Neural progenitor cell (in vitro differentiated cells): ENCODE measurements around the gene SCARF2. TPM values are rescaled to one million over a fixed set of nuclear protein-coding genes. Genes with fewer than 3 reads are reported as not detected.
A peak's percentile ranks its signal among the peaks of the same experiment; 100 is the strongest.
"Not testable (repeated sequence)": the region's sequence is repeated elsewhere in the genome, so short reads cannot be mapped to it uniquely, and the experiment has no call there.

Source experiments
- DNase-seq: peaks from one replicate; pipeline ENCODE4 v3.0.0-alpha.2; 2016; ENCODE audit warnings: low spot score
- H2AFZ ChIP-seq: fragments of 200-600 bp; sonication (generic); replicated peaks from 2 replicates; pipeline ENCODE4 v1.6.1; 2016; ENCODE audit warnings: antibody characterized with exemption
- H3F3A ChIP-seq: fragments of 200-600 bp; sonication (generic); 2 replicates; pipeline ENCODE4 v1.6.1; 2016; ENCODE audit warnings: antibody characterized with exemption, low read depth
- H3K27ac ChIP-seq: fragments of 200-600 bp; sonication (generic); 2 replicates; pipeline ENCODE4 v1.5.1; 2016; ENCODE audit warnings: mild to moderate bottlenecking
- H3K27me3 ChIP-seq: fragments of 200-600 bp; sonication (generic); 2 replicates; pipeline ENCODE4 v1.6.1; 2016; ENCODE audit warnings: mild to moderate bottlenecking, moderate library complexity
- H3K36me3 ChIP-seq: fragments of 200-600 bp; sonication (generic); 2 replicates; pipeline ENCODE4 v1.5.1; 2016
- H3K4me1 ChIP-seq: fragments of 200-600 bp; sonication (generic); 2 replicates; pipeline ENCODE4 v1.6.1; 2016; ENCODE audit warnings: mixed run types
- H3K4me2 ChIP-seq: fragments of 200-600 bp; sonication (generic); 2 replicates; pipeline ENCODE4 v1.6.1; 2016
- H3K4me3 ChIP-seq: fragments of 200-600 bp; sonication (generic); 2 replicates; pipeline ENCODE4 v1.5.1; 2016
- H3K79me2 ChIP-seq: fragments of 200-600 bp; sonication (generic); 2 replicates; pipeline ENCODE4 v1.6.1; 2016; ENCODE audit warnings: low read depth
- H3K9ac ChIP-seq: fragments of 200-600 bp; sonication (generic); 2 replicates; pipeline ENCODE4 v1.6.1; 2016
- H3K9me3 ChIP-seq: fragments of 200-600 bp; sonication (generic); 2 replicates; pipeline ENCODE4 v1.5.1; 2016; ENCODE audit warnings: low read depth
- H4K20me1 ChIP-seq: fragments of 200-600 bp; sonication (generic); 2 replicates; pipeline ENCODE4 v1.6.1; 2016; ENCODE audit warnings: low read depth
- H3K27ac Mint-ChIP-seq: 3 replicates; pipeline ENCODE4 v1.8.0; 2021; ENCODE audit warnings: mixed read lengths
- H3K27me3 Mint-ChIP-seq: 2 replicates; pipeline ENCODE4 v1.8.0; 2022; ENCODE audit warnings: low read depth, mild to moderate bottlenecking, inconsistent platforms, moderate library complexity, mixed read lengths; ENCODE audit not compliant: insufficient read depth
- H3K36me3 Mint-ChIP-seq: 3 replicates; pipeline ENCODE4 v1.8.0; 2021; ENCODE audit warnings: mixed read lengths
- H3K4me1 Mint-ChIP-seq: 3 replicates; pipeline ENCODE4 v1.8.0; 2021; ENCODE audit warnings: mixed read lengths
- H3K4me3 Mint-ChIP-seq: 3 replicates; pipeline ENCODE4 v1.8.0; 2021; ENCODE audit warnings: mild to moderate bottlenecking, moderate library complexity, mixed read lengths
- H3K9me3 Mint-ChIP-seq: 3 replicates; pipeline ENCODE4 v1.8.0; 2020; ENCODE audit warnings: mixed read lengths
- EZH2 ChIP-seq: fragments of 200-600 bp; sonication (generic); IDR thresholded peaks from 2 replicates; pipeline ENCODE4 v1.6.1; 2017; ENCODE audit warnings: antibody characterized with exemption, mild to moderate bottlenecking, moderate library complexity
- EZH2phosphoT487 ChIP-seq: fragments of 200-600 bp; sonication (generic); IDR thresholded peaks from 2 replicates; pipeline ENCODE4 v1.6.1; 2017; ENCODE audit warnings: antibody characterized with exemption
- total RNA-seq: library from RNA; depleted of rRNA; stranded (reverse); fragments of >200 nt; gene quantifications from 2 replicates; pipeline ENCODE4 v1.2.3, GENCODE V29; 2015; ENCODE audit warnings: low replicate concordance
- TF ChIP-seq, protein P1 (sequence below): fragments of 200-600 bp; sonication (generic); IDR thresholded peaks from 2 replicates; pipeline ENCODE4 v1.5.1; 2017; ENCODE audit warnings: antibody characterized with exemption, mild to moderate bottlenecking

SCARF2 gene
- total RNA-seq, 1 donor from 2014 or later = 0.22 TPM

DNA sequence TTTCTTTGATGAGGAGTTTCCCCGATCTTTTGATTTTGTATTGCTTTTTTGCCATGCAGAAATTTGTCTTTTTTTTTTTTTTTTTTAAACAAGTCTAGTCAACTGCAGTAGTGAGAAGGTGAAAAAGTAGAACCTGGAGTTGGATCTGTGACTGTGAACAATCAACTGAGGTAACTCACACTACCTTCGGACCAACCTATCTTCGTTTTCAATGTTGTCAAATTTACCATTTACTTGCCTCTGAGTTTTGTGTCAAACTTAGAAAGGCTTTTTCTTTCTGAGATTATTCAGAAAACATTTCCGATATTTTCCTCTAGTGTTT, 37.5 kb upstream of the SCARF2 start:
- no peaks in the 10 kb centered on the region for H3K79me2 ChIP-seq
- peaks cover 28% of the 10 kb centered on the region for H3K36me3 Mint-ChIP-seq
- no peak overlapping the region for H3K27ac ChIP-seq
- H3K27me3 Mint-ChIP-seq = no peaks in the 10 kb centered on the region
- no peak overlapping the region for H3K9ac ChIP-seq
- no peaks in the 10 kb centered on the region for H3K4me1 Mint-ChIP-seq
- no peak overlapping the region for H3K27ac Mint-ChIP-seq
- H3K4me1 ChIP-seq = no peaks in the 10 kb centered on the region
- no peak overlapping the region for H3K4me2 ChIP-seq
- H2AFZ ChIP-seq = no peak overlapping the region
- H3K4me3 ChIP-seq = no peak overlapping the region
- no peaks in the 10 kb centered on the region for H4K20me1 ChIP-seq
- H3K9me3 ChIP-seq = no peaks in the 10 kb centered on the region
- H3K27me3 ChIP-seq = no peaks in the 10 kb centered on the region
- peaks cover 8% of the 10 kb centered on the region for H3K9me3 Mint-ChIP-seq
- no peak overlapping the region for H3K4me3 Mint-ChIP-seq
- H3K36me3 ChIP-seq = no peaks in the 10 kb centered on the region
- no peaks in the 10 kb centered on the region for H3F3A ChIP-seq
- DNase-seq = no peak
- TF ChIP-seq EZH2phosphoT487 (no peak), EZH2 (no peak)
- TF ChIP-seq, protein P1, sequence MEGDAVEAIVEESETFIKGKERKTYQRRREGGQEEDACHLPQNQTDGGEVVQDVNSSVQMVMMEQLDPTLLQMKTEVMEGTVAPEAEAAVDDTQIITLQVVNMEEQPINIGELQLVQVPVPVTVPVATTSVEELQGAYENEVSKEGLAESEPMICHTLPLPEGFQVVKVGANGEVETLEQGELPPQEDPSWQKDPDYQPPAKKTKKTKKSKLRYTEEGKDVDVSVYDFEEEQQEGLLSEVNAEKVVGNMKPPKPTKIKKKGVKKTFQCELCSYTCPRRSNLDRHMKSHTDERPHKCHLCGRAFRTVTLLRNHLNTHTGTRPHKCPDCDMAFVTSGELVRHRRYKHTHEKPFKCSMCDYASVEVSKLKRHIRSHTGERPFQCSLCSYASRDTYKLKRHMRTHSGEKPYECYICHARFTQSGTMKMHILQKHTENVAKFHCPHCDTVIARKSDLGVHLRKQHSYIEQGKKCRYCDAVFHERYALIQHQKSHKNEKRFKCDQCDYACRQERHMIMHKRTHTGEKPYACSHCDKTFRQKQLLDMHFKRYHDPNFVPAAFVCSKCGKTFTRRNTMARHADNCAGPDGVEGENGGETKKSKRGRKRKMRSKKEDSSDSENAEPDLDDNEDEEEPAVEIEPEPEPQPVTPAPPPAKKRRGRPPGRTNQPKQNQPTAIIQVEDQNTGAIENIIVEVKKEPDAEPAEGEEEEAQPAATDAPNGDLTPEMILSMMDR = no peak

DNA sequence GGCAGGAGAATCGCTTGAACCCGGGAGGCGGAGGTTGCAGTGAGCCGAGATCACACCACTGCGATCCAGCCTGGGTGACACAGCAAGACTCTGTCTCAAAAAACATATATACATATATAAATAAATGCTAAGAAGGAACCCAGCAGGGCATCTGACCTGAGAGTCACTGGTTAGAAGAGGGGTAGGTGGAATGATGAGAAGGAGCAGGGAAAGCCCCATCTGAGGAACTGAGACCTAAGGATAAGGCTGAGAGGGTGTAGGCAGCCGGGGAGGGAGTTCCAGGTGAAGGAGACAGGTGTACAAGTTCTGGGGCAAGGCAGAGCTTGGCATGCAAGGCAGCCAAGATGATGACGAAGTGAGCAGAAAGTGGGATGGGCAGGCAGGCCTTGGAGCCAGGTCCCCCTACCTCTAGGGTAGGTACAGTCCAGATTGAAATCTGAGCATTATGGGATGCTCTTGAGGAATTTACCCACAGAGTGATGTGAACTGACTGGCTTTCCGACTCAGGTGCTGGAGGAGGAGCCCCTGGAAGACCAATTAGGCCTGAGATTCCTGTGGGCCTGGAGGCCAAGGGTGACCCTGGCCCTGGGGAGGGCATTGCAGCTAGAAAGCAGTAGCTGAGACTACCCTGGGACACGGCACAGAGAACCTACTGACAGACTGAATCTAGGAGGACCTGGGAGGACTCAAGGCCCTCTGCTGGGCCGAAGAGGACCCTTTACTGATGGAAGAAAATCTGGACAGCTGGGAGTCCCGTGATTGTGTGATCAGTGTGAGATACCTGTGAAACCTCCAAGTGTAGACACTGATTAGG, 35.2 kb upstream of the SCARF2 start:
- Histone ChIP-seq H2AFZ (no peak overlapping the region), H3K79me2 (no peaks in the 10 kb centered on the region), H3K27me3 (no peaks in the 10 kb centered on the region), H3K36me3 (no peaks in the 10 kb centered on the region), H3K9ac (no peak overlapping the region), H3K4me3 (no peak overlapping the region), H3K27ac (no peak overlapping the region), H3K4me1 (no peaks in the 10 kb centered on the region), H3F3A (no peaks in the 10 kb centered on the region), H3K9me3 (no peaks in the 10 kb centered on the region), H4K20me1 (no peaks in the 10 kb centered on the region), H3K4me2 (no peak overlapping the region)
- DNase-seq = no peak
- peak overlapping the region; percentile 59 for H3K27ac Mint-ChIP-seq
- H3K27me3 Mint-ChIP-seq = no peaks in the 10 kb centered on the region
- peaks cover 5% of the 10 kb centered on the region for H3K9me3 Mint-ChIP-seq
- TF ChIP-seq, protein P1 = no peak
- no peak for TF ChIP-seq EZH2
- no peak for TF ChIP-seq EZH2phosphoT487
- H3K4me1 Mint-ChIP-seq = no peaks in the 10 kb centered on the region
- H3K4me3 Mint-ChIP-seq = no peak overlapping the region
- peaks cover 26% of the 10 kb centered on the region for H3K36me3 Mint-ChIP-seq

DNA sequence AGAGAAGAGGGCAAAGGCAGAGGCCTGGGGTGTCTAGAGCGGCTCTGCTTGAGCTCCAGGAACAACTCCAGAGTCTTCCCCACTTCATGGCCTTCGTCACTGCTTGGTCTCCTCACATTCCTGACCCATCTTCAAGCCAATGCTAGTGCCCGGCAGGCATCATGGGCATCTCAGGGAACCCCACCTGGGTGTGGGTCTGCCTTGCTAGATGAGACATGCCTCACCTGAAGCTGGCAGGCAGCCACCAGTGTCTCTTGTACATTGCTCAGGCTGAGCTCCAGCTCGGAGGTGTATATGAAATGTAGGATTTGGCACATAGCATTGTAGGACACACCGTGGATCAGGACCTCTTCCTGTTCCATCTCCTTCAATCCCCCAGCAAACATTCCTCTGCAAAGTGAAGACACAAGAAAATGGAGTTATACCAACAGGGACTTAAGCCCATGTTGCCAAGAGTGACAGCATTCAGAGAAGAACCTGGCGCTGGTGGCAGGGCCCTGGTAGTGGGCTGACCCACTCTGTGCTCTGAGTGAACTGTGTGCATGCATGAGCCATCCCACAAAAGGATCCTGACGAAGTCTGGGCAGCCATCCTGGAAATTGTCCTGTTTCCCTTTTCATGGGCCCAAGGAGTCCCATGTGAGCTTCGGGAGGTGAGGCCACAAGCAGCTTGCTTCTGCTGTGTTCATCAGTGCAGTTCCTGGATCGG, 33.7 kb upstream of the SCARF2 start:
- no peaks in the 10 kb centered on the region for H3K27me3 Mint-ChIP-seq
- H3K4me1 ChIP-seq = no peaks in the 10 kb centered on the region
- H3K9me3 ChIP-seq = no peaks in the 10 kb centered on the region
- H3K79me2 ChIP-seq = no peaks in the 10 kb centered on the region
- H3K4me3 Mint-ChIP-seq = no peak overlapping the region
- TF ChIP-seq EZH2 (no peak), EZH2phosphoT487 (no peak)
- TF ChIP-seq, protein P1 = no peak
- no peak overlapping the region for H3K9ac ChIP-seq
- H3K4me1 Mint-ChIP-seq = no peaks in the 10 kb centered on the region
- no peak for DNase-seq
- no peak overlapping the region for H3K27ac Mint-ChIP-seq
- H3K4me3 ChIP-seq = no peak overlapping the region
- H3K4me2 ChIP-seq = no peak overlapping the region
- no peak overlapping the region for H2AFZ ChIP-seq
- no peaks in the 10 kb centered on the region for H4K20me1 ChIP-seq
- H3K36me3 Mint-ChIP-seq = peaks cover 18% of the 10 kb centered on the region
- no peaks in the 10 kb centered on the region for H3K9me3 Mint-ChIP-seq
- no peaks in the 10 kb centered on the region for H3K36me3 ChIP-seq
- H3F3A ChIP-seq = no peaks in the 10 kb centered on the region
- H3K27me3 ChIP-seq = no peaks in the 10 kb centered on the region
- H3K27ac ChIP-seq = no peak overlapping the region

DNA sequence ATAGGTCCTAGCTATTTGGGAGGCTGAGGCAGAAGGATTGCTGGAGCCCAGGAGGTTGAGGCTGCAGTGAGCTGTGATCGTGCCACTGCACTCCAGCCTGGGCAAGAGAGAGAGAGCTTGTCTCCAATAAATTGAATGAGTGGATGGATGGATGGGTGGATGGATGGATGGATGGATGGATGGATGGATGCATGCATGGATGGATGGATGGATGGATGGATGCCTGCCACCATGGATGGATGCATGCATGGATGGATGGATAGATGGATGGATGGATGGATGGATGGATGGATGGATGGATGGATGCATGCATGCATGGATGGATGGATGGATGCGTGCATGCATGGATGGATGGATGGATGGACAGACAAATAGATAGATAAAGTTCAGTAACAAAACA, 32.9 kb upstream of the SCARF2 start:
- not testable (repeated sequence) for H2AFZ ChIP-seq, H3K4me1 ChIP-seq, H3K9ac ChIP-seq, H3K9me3 Mint-ChIP-seq, H3K27ac Mint-ChIP-seq, H3K9me3 ChIP-seq, DNase-seq, H3K4me3 Mint-ChIP-seq, H3K27ac ChIP-seq, H3K27me3 Mint-ChIP-seq, H4K20me1 ChIP-seq, H3K4me2 ChIP-seq, H3K27me3 ChIP-seq, H3K79me2 ChIP-seq, H3K36me3 ChIP-seq, H3F3A ChIP-seq, H3K4me1 Mint-ChIP-seq, H3K4me3 ChIP-seq
- H3K36me3 Mint-ChIP-seq = peaks cover 21% of the 10 kb centered on the region
